Ishikawa (cell line): ENCODE data around the gene MGA.

Experiments used
- CEBPB ChIP-seq: IDR thresholded peaks from 2 replicates; pipeline ENCODE4 v1.6.1; 2012
- CREB1 ChIP-seq: IDR thresholded peaks from 2 replicates; pipeline ENCODE4 v1.6.1; 2012; ENCODE audit warnings: low read depth
- EGR1 ChIP-seq: IDR thresholded peaks from 2 replicates; pipeline ENCODE4 v1.6.1; 2012
- EP300 ChIP-seq: IDR thresholded peaks from 2 replicates; pipeline ENCODE4 v1.6.1; 2012; ENCODE audit warnings: borderline replicate concordance
- FOXM1 ChIP-seq: IDR thresholded peaks from 2 replicates; pipeline ENCODE4 v1.6.1; 2012; ENCODE audit warnings: low read depth, borderline replicate concordance
- MAX ChIP-seq: IDR thresholded peaks from 2 replicates; pipeline ENCODE4 v1.6.1; 2012
- NFIC ChIP-seq: IDR thresholded peaks from 2 replicates; pipeline ENCODE4 v1.6.1; 2012
- RAD21 ChIP-seq: IDR thresholded peaks from 2 replicates; pipeline ENCODE4 v1.6.1; 2012; ENCODE audit warnings: low read depth
- REST ChIP-seq: IDR thresholded peaks from 2 replicates; pipeline ENCODE4 v1.6.1; 2012; ENCODE audit warnings: low read depth, mild to moderate bottlenecking
- TAF1 ChIP-seq: IDR thresholded peaks from 2 replicates; pipeline ENCODE4 v1.6.1; 2012; ENCODE audit warnings: low read depth, mild to moderate bottlenecking
- TCF12 ChIP-seq: IDR thresholded peaks from 2 replicates; pipeline ENCODE4 v1.6.1; 2012; ENCODE audit warnings: low read depth
- TEAD4 ChIP-seq: IDR thresholded peaks from 2 replicates; pipeline ENCODE4 v1.6.1; 2012
- USF1 ChIP-seq: IDR thresholded peaks from 2 replicates; pipeline ENCODE4 v1.6.1; 2012
- YY1 ChIP-seq: IDR thresholded peaks from 2 replicates; pipeline ENCODE4 v1.6.1; 2012; ENCODE audit warnings: low read depth
- ZBTB7A ChIP-seq: IDR thresholded peaks from 2 replicates; pipeline ENCODE4 v1.6.1; 2012; ENCODE audit warnings: low read depth

MGA gene

GRCh38 chr15:41658689-41659088, 1.5 kb upstream of the MGA start:
- TF ChIP-seq EP300, result no peak

- TF ChIP-seq MAX (no peak), TAF1 (no peak), EP300 (no peak), CEBPB (no peak), FOXM1 (no peak), CREB1 (no peak), TEAD4 (no peak)
Observed at GRCh38 chr15:41659190-41659589, 1.0 kb upstream of the MGA start.

- TF ChIP-seq TCF12 (no peak), REST (no peak)
Observed at GRCh38 chr15:41659855-41660234, 360 bp upstream of the MGA start.

- no peak for TF ChIP-seq TEAD4
- TF ChIP-seq NFIC, result no peak
- no peak for TF ChIP-seq FOXM1
- TF ChIP-seq TAF1, result no peak
- TF ChIP-seq EP300, result no peak
- no peak for TF ChIP-seq RAD21
- TF ChIP-seq YY1, result no peak
- no peak for TF ChIP-seq CREB1
- TF ChIP-seq REST, result no peak
- TF ChIP-seq CEBPB, result no peak
Observed at GRCh38 chr15:41661078-41661517, 893 bp downstream of the MGA start.

GRCh38 chr15:41661518-41662225, 1.5 kb downstream of the MGA start:
- no peak for TF ChIP-seq TAF1

GRCh38 chr15:41666353-41666920, 6.2 kb downstream of the MGA start:
- TF ChIP-seq NFIC, result no peak
- TF ChIP-seq ZBTB7A, result no peak
- no peak for TF ChIP-seq TCF12
- no peak for TF ChIP-seq TAF1
- no peak for TF ChIP-seq USF1
- no peak for TF ChIP-seq TEAD4
- no peak for TF ChIP-seq CREB1
- TF ChIP-seq REST, result no peak
- TF ChIP-seq EGR1, result no peak
- no peak for TF ChIP-seq MAX
- no peak for TF ChIP-seq RAD21
- no peak for TF ChIP-seq EP300
- no peak for TF ChIP-seq YY1
- TF ChIP-seq FOXM1, result no peak
